Activated naive CD8-positive, alpha-beta T cell treated with anti-CD3 and anti-CD28 coated beads, Interleukin-2, amount 50 U/mL, for 24 hours (primary cell): ENCODE data around the gene WIPF2.
"Not testable (repeated sequence)": the region's sequence is repeated elsewhere in the genome, so short reads cannot be mapped to it uniquely, and the experiment has no call there.

Source experiments
- ATAC-seq: fragments of 150-1000 bp; cut with Tn5 transposase; one replicate; pipeline ENCODE4 v1.10.0; 2021
- DNase-seq: peaks from one replicate; pipeline ENCODE4 v3.0.0; 2021
- H3K27ac Mint-ChIP-seq: one replicate; pipeline ENCODE4 v1.8.0; 2021; ENCODE audit warnings: mild to moderate bottlenecking, mixed read lengths
- H3K27me3 Mint-ChIP-seq: one replicate; pipeline ENCODE4 v1.8.0; 2021; ENCODE audit warnings: mixed read lengths
- H3K36me3 Mint-ChIP-seq: one replicate; pipeline ENCODE4 v1.8.0; 2021; ENCODE audit warnings: low read depth, mixed read lengths
- H3K4me1 Mint-ChIP-seq: one replicate; pipeline ENCODE4 v1.8.0; 2021; ENCODE audit warnings: mixed read lengths
- H3K4me3 Mint-ChIP-seq: one replicate; pipeline ENCODE4 v1.8.0; 2021; ENCODE audit warnings: mild to moderate bottlenecking, moderate library complexity, mixed read lengths
- H3K9me3 Mint-ChIP-seq: one replicate; pipeline ENCODE4 v1.8.0; 2021; ENCODE audit warnings: mixed read lengths

WIPF2 gene

DNA sequence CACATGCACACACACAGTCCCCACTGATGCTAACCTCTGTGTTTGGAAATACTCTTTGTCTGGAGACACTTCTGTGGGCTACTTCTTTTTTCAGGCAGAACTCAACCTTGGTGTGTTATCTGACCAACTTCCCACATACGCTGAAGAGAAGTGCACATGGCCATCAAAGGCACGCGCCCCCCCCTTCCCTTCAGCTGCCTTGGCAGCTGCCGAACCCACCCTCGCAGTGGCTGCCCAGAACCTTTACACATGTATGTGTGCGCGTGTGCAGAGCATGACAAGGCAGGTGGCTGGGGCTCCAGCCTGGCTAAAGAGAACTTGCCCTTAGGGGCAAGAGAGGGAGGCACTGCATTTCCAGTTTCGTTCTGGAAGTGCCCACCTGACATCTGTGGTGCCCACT, 37.9 kb upstream of the WIPF2 start:
- no peaks in the 10 kb centered on the region for H3K27me3 Mint-ChIP-seq
- no peak overlapping the region for H3K4me3 Mint-ChIP-seq
- H3K36me3 Mint-ChIP-seq = peaks cover 2% of the 10 kb centered on the region
- H3K4me1 Mint-ChIP-seq = peaks cover 10% of the 10 kb centered on the region
- no peak overlapping the region for H3K27ac Mint-ChIP-seq
- ATAC-seq = no peak
- H3K9me3 Mint-ChIP-seq = no peaks in the 10 kb centered on the region
- no peak for DNase-seq

DNA sequence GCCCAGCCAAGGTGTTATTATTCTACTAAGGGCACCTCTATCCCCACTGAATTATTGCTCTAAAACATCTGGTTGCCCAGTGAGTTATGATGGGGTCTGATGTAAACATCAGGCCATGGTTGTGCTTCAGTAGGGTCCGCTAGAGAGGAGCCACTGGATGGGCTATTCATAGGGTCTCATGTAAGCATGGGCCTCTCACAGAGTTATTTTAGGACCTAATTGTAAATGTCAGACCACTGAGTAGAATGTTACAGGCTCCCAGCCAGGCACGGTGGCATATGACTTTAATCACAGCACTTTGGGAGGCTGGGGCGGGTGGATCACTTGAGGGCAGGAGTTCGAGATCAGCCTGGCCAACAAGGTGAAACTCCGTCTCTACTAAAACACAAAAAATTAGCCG, 36.5 kb upstream of the WIPF2 start:
- no peak overlapping the region for H3K27ac Mint-ChIP-seq
- H3K4me1 Mint-ChIP-seq = peaks cover 4% of the 10 kb centered on the region
- DNase-seq (no peak), ATAC-seq (no peak)
- no peaks in the 10 kb centered on the region for H3K9me3 Mint-ChIP-seq
- no peaks in the 10 kb centered on the region for H3K27me3 Mint-ChIP-seq
- H3K36me3 Mint-ChIP-seq = no peaks in the 10 kb centered on the region
- H3K4me3 Mint-ChIP-seq = no peak overlapping the region

DNA sequence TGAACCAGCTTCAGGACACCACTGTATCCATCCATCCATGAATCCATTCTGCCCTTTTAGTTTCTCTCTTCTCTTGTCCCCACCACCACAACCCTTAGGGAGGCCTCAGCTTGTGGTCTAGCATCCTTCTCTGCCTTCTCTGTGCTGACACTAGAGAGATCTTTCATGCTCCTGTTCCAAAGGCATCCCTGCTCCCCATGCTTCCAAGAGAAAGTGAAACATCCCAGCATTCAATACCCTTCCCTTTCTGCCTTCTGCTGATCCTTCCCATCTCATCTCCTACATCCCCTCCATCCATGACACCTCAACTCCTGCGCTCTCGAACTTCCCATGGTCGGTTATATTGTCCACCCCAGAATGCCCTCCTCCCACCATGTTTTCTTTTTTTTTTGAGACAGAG, 31.9 kb upstream of the WIPF2 start:
- Mint-ChIP-seq H3K4me1 (peaks cover 7% of the 10 kb centered on the region), H3K36me3 (no peaks in the 10 kb centered on the region), H3K4me3 (no peak overlapping the region), H3K9me3 (no peaks in the 10 kb centered on the region), H3K27me3 (no peaks in the 10 kb centered on the region), H3K27ac (no peak overlapping the region)
- no peak for ATAC-seq
- DNase-seq = no peak

DNA sequence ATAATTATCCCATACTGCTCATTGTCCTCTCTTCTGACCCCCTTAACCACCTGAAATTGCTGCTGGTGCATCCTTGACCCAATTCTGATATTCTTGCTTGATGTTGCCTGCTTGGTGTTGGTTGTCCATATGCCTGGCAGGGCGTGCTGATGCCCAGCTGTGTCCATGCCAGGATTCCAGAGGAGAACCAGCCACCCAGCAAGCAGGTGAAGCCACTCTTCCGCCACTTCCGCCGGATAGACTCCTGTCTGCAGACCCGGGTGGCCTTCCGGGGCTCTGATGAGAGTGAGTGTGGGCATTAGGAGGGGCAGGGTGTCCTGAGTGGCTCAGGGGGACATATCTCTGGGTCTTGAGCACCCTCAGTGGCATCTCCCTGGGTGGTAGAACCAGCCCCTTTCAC, 30.4 kb upstream of the WIPF2 start:
- Mint-ChIP-seq H3K4me3 (no peak overlapping the region), H3K36me3 (no peaks in the 10 kb centered on the region)

DNA sequence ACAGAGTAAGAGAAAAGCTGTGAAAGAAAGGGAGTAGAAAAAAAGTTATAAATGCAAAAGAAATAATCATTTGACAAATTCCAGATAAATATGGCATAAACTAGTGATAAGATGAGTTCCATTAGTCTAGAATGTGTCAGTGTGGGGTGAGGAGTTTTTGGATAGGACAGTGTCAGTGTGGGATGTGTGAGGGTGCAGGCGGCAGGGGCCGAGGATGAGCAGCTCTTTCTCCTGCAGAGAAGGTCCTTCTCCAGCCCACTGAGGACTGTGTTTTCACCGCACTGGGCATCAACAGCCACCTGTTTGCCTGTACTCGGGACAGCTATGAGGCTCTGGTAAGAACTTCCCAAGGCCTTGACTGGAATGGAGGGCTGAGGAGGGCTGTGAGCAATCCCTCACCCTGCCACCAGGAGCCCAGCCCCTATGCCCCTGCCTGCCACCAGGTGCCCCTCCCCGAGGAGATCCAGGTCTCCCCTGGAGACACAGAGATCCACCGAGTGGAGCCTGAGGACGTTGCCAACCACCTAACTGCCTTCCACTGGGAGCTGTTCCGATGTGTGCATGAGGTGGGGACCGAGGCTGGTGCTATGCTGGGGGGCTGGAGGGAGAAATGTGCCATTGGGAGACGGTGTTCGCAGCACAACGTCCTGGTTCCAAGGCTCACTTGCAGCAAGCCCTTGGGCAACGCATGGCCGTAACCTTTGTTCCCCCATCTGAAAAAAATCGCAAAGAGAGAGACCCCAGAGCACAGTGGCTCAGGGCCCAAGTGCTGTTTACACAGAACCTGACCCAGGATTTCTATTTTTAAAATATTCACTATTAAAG, 28.7 kb upstream of the WIPF2 start:
- DNase-seq = peak; percentile 41
- Mint-ChIP-seq H3K27me3 (no peaks in the 10 kb centered on the region), H3K4me1 (peaks cover 7% of the 10 kb centered on the region), H3K4me3 (peak overlapping the region; percentile 53), H3K27ac (no peak overlapping the region), H3K9me3 (no peaks in the 10 kb centered on the region), H3K36me3 (no peaks in the 10 kb centered on the region)
- ATAC-seq = peak; percentile 38

More for the DNA sequence above, 30.4 kb upstream of the WIPF2 start:
- ATAC-seq (no peak), DNase-seq (no peak)
- Mint-ChIP-seq H3K27ac (no peak overlapping the region), H3K9me3 (no peaks in the 10 kb centered on the region), H3K4me1 (peaks cover 7% of the 10 kb centered on the region), H3K27me3 (no peaks in the 10 kb centered on the region)

DNA sequence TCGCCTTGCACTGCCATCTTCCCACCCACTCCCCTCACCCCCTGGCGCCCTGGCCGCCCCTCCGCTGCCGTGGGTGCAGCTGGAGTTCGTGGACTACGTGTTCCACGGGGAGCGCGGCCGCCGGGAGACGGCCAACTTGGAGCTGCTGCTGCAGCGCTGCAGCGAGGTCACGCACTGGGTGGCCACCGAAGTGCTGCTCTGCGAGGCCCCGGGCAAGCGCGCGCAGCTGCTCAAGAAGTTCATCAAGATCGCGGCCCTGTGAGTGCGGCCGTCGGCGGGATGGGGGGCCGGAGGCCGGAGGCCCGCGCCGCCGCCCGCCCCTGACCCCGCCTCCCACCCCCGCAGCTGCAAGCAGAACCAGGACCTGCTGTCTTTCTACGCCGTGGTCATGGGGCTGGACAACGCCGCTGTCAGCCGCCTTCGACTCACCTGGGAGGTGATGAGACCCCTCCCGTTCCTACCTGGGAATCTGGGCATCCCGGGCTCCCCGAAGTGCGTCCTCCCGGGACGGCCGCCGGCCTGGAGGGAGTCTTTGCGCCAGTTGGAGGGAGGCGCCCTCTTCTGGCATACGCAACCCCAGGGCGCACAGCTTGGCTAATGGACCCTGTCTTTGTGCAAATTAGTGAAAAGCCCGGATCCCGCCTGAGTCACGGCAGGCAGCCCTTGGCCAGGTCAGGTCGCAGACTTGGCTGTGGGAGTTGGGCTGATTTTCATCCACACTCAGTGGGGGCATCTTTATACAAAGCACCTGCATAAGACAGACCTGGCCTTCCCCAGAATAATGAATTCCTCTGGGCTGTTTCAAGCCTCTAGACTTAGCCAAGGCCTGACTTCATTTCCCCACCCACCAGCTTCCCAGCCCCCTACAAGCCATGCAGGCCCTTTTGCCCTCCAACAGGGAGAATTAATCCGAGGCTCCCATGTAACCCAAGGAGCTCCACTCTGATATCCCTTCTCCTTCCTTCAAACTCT, 27.6 kb upstream of the WIPF2 start:
- no peaks in the 10 kb centered on the region for H3K27me3 Mint-ChIP-seq
- H3K36me3 Mint-ChIP-seq = no peaks in the 10 kb centered on the region
- peak overlapping the region; percentile 85 for H3K4me3 Mint-ChIP-seq
- DNase-seq (peak; percentile 75), ATAC-seq (peak; percentile 87)
- H3K9me3 Mint-ChIP-seq = no peaks in the 10 kb centered on the region
- H3K4me1 Mint-ChIP-seq = peaks cover 7% of the 10 kb centered on the region
- H3K27ac Mint-ChIP-seq = no peak overlapping the region

DNA sequence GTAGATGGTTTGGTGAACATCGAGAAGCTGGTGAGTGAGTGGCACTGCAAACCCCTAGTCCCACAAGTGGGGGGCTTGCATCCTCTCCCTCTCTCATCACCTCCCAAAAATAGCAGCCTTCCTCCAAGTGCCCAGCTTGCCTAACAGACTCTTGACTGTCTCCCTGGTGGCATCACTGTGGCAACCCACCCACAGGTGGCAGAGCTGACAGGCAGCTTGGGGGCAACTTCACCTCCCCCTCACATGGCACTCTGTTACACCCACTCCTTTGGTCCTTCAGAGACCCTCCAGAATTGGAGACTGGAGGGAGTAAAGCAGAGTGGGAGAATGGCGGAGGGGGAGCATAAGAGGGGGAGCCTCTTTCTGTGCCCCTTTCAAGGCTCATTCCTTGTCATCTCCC, 26.1 kb upstream of the WIPF2 start:
- DNase-seq (no peak), ATAC-seq (no peak)
- no peak overlapping the region for H3K27ac Mint-ChIP-seq
- H3K27me3 Mint-ChIP-seq = no peaks in the 10 kb centered on the region
- H3K4me3 Mint-ChIP-seq = no peak overlapping the region
- no peaks in the 10 kb centered on the region for H3K9me3 Mint-ChIP-seq
- H3K36me3 Mint-ChIP-seq = no peaks in the 10 kb centered on the region
- H3K4me1 Mint-ChIP-seq = peaks cover 7% of the 10 kb centered on the region

DNA sequence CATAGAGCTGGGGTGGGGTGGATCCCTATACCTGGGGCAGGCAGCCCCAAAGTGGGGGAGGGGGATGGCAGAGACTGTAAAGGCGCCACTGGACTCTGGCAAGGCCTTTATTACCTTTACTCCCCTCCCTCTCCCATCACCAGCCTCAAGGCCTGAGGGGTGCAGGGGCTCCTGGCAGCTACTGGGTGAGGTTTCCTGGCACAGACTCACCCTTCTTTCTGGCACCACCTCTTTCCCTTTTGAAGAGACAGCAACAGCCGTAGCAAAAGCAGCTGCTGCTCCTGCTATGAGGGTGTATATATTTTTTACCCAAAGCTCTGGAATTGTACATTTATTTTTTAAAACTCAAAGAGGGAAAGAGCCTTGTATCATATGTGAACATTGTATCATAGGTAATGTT, 24.3 kb upstream of the WIPF2 start:
- H3K27ac Mint-ChIP-seq = no peak overlapping the region
- peaks cover 7% of the 10 kb centered on the region for H3K4me1 Mint-ChIP-seq
- H3K4me3 Mint-ChIP-seq = no peak overlapping the region
- no peaks in the 10 kb centered on the region for H3K27me3 Mint-ChIP-seq
- no peak for DNase-seq
- H3K36me3 Mint-ChIP-seq = no peaks in the 10 kb centered on the region
- no peaks in the 10 kb centered on the region for H3K9me3 Mint-ChIP-seq
- ATAC-seq = no peak

DNA sequence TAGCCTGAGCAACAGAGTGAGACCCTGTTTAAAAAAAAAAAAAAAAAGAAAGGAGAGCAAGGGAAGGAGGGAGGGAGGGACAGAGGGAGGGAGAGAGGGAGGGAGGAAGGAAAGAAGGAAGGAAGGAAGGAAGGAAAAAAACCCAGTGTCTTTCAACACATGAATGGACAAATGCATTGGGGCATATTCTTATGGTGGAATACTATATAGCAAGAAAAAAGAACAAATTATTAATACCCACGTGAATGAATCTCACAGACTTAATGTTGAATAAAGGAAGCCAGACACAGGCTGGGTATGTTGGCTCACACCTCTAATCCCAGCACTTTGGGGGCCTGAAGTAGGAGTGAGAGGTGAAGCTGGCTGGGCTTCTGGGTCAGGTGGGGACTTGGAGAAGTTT, 21.6 kb upstream of the WIPF2 start:
- H3K27me3 Mint-ChIP-seq = peaks cover 4% of the 10 kb centered on the region
- H3K4me3 Mint-ChIP-seq = no peak overlapping the region
- ATAC-seq (no peak), DNase-seq (no peak)
- H3K36me3 Mint-ChIP-seq = no peaks in the 10 kb centered on the region
- no peaks in the 10 kb centered on the region for H3K4me1 Mint-ChIP-seq
- no peak overlapping the region for H3K27ac Mint-ChIP-seq
- no peaks in the 10 kb centered on the region for H3K9me3 Mint-ChIP-seq

DNA sequence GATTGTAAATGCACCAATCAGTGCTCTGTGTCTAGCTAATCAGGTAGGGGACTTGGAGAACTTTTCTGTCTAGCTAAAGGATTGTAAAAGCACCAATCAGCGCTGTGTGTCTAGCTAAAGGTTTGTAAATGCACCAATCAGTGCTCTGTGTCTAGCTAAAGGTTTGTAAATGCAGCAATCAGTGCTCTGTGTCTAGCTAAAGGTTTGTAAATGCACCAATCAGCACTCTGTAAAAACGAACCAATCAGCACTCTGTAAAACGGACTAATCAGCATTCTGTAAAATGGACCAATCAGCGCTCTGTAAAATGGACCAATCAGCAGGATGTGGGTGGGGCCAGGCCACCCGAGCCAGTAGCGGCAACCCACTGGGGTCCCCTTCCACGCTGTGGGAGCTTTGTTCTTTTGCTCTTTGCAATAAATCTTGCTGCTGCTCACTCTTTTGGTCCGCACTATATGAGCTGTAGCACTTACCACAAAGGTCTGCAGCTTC, 21.1 kb upstream of the WIPF2 start:
- ATAC-seq = peak; percentile 12
- H3K4me3 Mint-ChIP-seq = peak overlapping the region; percentile 54
- DNase-seq = peak; percentile 29

DNA sequence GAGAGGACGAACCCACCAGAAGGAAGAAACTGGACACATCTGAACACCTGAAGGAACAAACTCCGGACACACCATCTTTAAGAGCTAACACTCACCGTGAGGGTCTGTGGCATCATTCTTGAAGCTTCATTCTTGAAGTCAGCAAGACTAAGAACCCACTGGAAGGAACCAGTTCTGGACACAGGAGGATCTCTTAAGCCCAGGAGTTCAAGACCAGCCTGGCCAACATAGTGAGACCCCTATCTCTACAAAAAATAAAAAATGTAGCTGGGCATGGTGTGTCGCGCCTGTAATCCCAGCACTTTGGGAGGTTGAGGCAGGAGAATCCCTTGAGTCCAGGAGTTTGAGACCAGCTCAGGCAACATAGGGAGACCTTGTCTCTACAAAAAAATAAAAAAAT, 20.5 kb upstream of the WIPF2 start:
- Mint-ChIP-seq H3K4me1 (no peaks in the 10 kb centered on the region), H3K36me3 (no peaks in the 10 kb centered on the region), H3K9me3 (no peaks in the 10 kb centered on the region), H3K27me3 (peaks cover 4% of the 10 kb centered on the region), H3K27ac (peak overlapping the region; percentile 27), H3K4me3 (peak overlapping the region; percentile 54)
- no peak for ATAC-seq
- no peak for DNase-seq

More for the DNA sequence above, 21.1 kb upstream of the WIPF2 start:
- H3K36me3 Mint-ChIP-seq, H3K27me3 Mint-ChIP-seq, H3K9me3 Mint-ChIP-seq, H3K4me1 Mint-ChIP-seq: not testable (repeated sequence)
- H3K27ac Mint-ChIP-seq = peak overlapping the region; percentile 27

DNA sequence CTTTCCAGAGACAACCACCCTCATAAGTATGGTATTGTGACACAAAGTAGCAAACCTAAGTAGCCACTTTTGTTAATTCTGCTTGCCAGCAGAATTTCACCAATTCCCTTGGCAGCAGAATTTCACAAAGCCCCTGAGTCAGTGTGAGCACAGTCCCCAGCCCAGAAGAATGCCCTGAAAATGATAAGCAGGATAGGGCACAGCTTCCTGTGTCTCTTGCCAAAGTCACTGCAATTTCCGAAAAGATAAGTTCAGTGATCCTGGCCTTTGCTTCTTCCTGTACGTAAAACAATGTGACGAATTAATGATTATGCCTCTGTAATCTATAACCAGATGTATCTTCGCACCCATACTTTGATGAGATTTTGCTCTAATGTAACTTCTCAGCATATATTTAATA, 16.0 kb upstream of the WIPF2 start:
- Mint-ChIP-seq H3K27me3 (peaks cover 4% of the 10 kb centered on the region), H3K27ac (no peak overlapping the region), H3K36me3 (no peaks in the 10 kb centered on the region), H3K4me3 (no peak overlapping the region), H3K9me3 (no peaks in the 10 kb centered on the region), H3K4me1 (no peaks in the 10 kb centered on the region)
- ATAC-seq = no peak
- DNase-seq = no peak

DNA sequence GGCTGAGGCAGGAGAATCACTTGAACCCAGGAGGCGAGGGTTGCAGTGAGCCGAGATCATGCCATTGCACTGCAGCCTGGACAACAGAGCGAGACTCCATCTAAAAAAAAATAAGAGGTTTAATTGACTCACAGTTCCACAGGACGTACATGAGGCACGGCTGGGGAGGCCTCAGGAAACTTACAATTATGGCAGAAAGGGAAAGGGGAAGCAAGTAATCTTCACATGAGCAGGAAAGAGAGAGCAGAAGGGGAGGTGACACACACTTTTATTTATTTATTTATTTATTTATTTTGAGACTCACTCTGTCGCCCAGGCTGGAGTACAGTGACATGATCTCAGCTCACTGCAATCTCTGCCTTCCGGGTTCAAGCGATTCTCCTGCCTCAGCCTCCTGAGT, 12.9 kb upstream of the WIPF2 start:
- H3K27me3 Mint-ChIP-seq, DNase-seq, H3K4me3 Mint-ChIP-seq, H3K36me3 Mint-ChIP-seq, H3K4me1 Mint-ChIP-seq, ATAC-seq, H3K9me3 Mint-ChIP-seq, H3K27ac Mint-ChIP-seq: not testable (repeated sequence)

DNA sequence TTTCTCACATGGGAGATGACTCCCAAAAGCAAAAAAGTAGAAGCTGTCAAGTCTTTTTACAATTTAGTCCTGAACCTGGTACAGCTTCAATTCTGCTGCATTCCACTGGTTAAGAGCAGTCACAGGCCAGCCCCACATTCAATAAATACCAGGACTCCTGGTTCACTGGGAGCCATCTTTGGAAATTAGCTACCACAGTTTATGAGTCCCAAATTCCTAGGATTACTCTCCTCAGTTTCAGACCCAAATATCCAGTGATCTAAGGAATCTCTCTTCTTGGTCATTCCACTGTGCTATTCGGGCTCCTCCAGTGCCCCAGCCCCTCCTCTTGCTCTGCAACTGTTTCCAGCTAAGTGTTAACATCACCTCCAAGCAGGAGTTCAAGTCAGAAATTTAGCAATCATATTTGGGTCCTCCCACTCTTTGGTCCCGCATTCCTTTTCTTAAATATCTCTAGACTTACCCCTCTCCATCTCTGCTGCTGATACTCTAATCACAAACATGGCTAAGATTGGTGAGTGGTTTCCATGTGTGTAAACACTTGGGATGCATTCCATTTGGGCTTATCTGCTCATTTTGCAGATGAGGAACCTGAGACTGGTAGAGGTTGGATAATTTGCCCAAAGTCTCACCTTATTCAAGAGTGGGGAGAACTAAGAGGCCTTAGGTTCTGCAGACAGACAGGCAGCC, 9.6 kb upstream of the WIPF2 start:
- H3K27me3 Mint-ChIP-seq = no peaks in the 10 kb centered on the region

More for the DNA sequence above, 9.6 kb upstream of the WIPF2 start:
- Mint-ChIP-seq H3K9me3 (no peaks in the 10 kb centered on the region), H3K4me1 (no peaks in the 10 kb centered on the region), H3K36me3 (no peaks in the 10 kb centered on the region), H3K27ac (no peak overlapping the region), H3K4me3 (no peak overlapping the region)
- ATAC-seq (no peak), DNase-seq (no peak)
